ENCODE results near the gene TSPAN31.

- TF ChIP-seq POLR2AphosphoS5 (IDR thresholded peaks at IDR 0.05; ENCODE audit: low read depth, low read length) (no peak), TAF1 (IDR thresholded peaks at IDR 0.05; ENCODE audit: borderline replicate concordance, insufficient read depth, low read length) (no peak), REST (IDR thresholded peaks at IDR 0.05; ENCODE audit: insufficient read depth in 1 of 2, low read depth in 2 of 2, low read length in 2 of 2) (no peak)
Observed at GRCh38 chr12:57736741-57737466, 7.9 kb upstream of the TSPAN31 start.
